ENCODE measurements around the gene WSCD1. TPM values are rescaled to one million over a fixed set of nuclear protein-coding genes. Genes with fewer than 3 reads are reported as not detected.

The WSCD1 gene
- total RNA-seq, 1 experiment from 2014 or later: not detected

GRCh38 chr17:6054372-6054771, 15.8 kb upstream of the WSCD1 start:
- POLR2A ChIA-PET: no interaction called here

GRCh38 chr17:6056104-6056503, 14.1 kb upstream of the WSCD1 start:
- Histone ChIP-seq H3K27me3 (replicated peaks; ENCODE audit: control insufficient read depth, insufficient read depth, low read length) (no peaks in the 10 kb centered on the region), H3K9me3 (no peaks in the 10 kb centered on the region), H3K4me1 (no peaks in the 10 kb centered on the region), H3K4me3 (ENCODE audit: low read depth, low read length) (no peak overlapping the region), H3K36me3 (ENCODE audit: control insufficient read depth, insufficient read depth, low read length) (no peaks in the 10 kb centered on the region)
- DNase-seq: no peak
- no peak overlapping the region for H3K4me3 Mint-ChIP-seq (ENCODE audit: unreplicated experiment)
- intact Hi-C loops (cut with micrococcal nuclease; ENCODE audit: unreplicated experiment): no loop called here
- H3K36me3 Mint-ChIP-seq (ENCODE audit: insufficient read depth, unreplicated experiment): no peaks in the 10 kb centered on the region
- CTCF ChIA-PET: no interaction called here
- no peak for TF ChIP-seq CTCF (IDR thresholded peaks at IDR 0.05; ENCODE audit: insufficient read depth in 1 of 2, low read depth in 1 of 2, low read length in 1 of 2, severe bottlenecking in 1 of 2, unreplicated experiment in 1 of 2)
- no TSS peak for BruUV-seq (replicated peaks)
- peaks cover 5% of the 10 kb centered on the region for H3K27me3 Mint-ChIP-seq (ENCODE audit: insufficient read depth, unreplicated experiment)
- H3K9me3 Mint-ChIP-seq (ENCODE audit: unreplicated experiment): no peaks in the 10 kb centered on the region
- H3K4me1 Mint-ChIP-seq (ENCODE audit: low read depth, unreplicated experiment): no peaks in the 10 kb centered on the region
- POLR2A ChIA-PET: no interaction called here
- no peak overlapping the region for H3K27ac Mint-ChIP-seq (ENCODE audit: unreplicated experiment)

More at GRCh38 chr17:6054372-6054771, 15.8 kb upstream of the WSCD1 start:
- no peak overlapping the region for H3K4me3 ChIP-seq (ENCODE audit: low read depth, low read length)
- H3K27ac Mint-ChIP-seq (ENCODE audit: unreplicated experiment): no peak overlapping the region
- no peak for TF ChIP-seq CTCF (IDR thresholded peaks at IDR 0.05; ENCODE audit: insufficient read depth in 1 of 2, low read depth in 1 of 2, low read length in 1 of 2, severe bottlenecking in 1 of 2, unreplicated experiment in 1 of 2)
- DNase-seq: no peak
- H3K36me3 ChIP-seq (ENCODE audit: control insufficient read depth, insufficient read depth, low read length): no peaks in the 10 kb centered on the region
- no peaks in the 10 kb centered on the region for H3K36me3 Mint-ChIP-seq (ENCODE audit: insufficient read depth, unreplicated experiment)
- CTCF ChIA-PET: no interaction called here
- no peaks in the 10 kb centered on the region for H3K9me3 ChIP-seq
- no peaks in the 10 kb centered on the region for H3K9me3 Mint-ChIP-seq (ENCODE audit: unreplicated experiment)
- intact Hi-C loops (cut with micrococcal nuclease; ENCODE audit: unreplicated experiment): no loop called here
- no peaks in the 10 kb centered on the region for H3K27me3 ChIP-seq (replicated peaks; ENCODE audit: control insufficient read depth, insufficient read depth, low read length)
- H3K27me3 Mint-ChIP-seq (ENCODE audit: insufficient read depth, unreplicated experiment): peaks cover 8% of the 10 kb centered on the region
- no peak overlapping the region for H3K4me3 Mint-ChIP-seq (ENCODE audit: unreplicated experiment)
- no peaks in the 10 kb centered on the region for H3K4me1 ChIP-seq
- H3K4me1 Mint-ChIP-seq (ENCODE audit: low read depth, unreplicated experiment): no peaks in the 10 kb centered on the region
- BruUV-seq (replicated peaks): no TSS peak

- ChIA-PET CTCF (no interaction called here), POLR2A (no interaction called here)
- no peaks in the 10 kb centered on the region for H3K4me1 Mint-ChIP-seq (ENCODE audit: low read depth, unreplicated experiment)
- no peak for TF ChIP-seq CTCF (IDR thresholded peaks at IDR 0.05; ENCODE audit: insufficient read depth in 1 of 2, low read depth in 1 of 2, low read length in 1 of 2, severe bottlenecking in 1 of 2, unreplicated experiment in 1 of 2)
- Histone ChIP-seq H3K4me3 (ENCODE audit: low read depth, low read length) (no peak overlapping the region), H3K9me3 (no peaks in the 10 kb centered on the region), H3K27me3 (replicated peaks; ENCODE audit: control insufficient read depth, insufficient read depth, low read length) (no peaks in the 10 kb centered on the region), H3K36me3 (ENCODE audit: control insufficient read depth, insufficient read depth, low read length) (no peaks in the 10 kb centered on the region), H3K4me1 (no peaks in the 10 kb centered on the region)
- no peak for DNase-seq
- no peaks in the 10 kb centered on the region for H3K9me3 Mint-ChIP-seq (ENCODE audit: unreplicated experiment)
- H3K27me3 Mint-ChIP-seq (ENCODE audit: insufficient read depth, unreplicated experiment): peaks cover 5% of the 10 kb centered on the region
- BruUV-seq (replicated peaks): no TSS peak
- H3K27ac Mint-ChIP-seq (ENCODE audit: unreplicated experiment): no peak overlapping the region
- intact Hi-C loops (cut with micrococcal nuclease; ENCODE audit: unreplicated experiment): no loop called here
- H3K4me3 Mint-ChIP-seq (ENCODE audit: unreplicated experiment): no peak overlapping the region
- no peaks in the 10 kb centered on the region for H3K36me3 Mint-ChIP-seq (ENCODE audit: insufficient read depth, unreplicated experiment)
Observed at GRCh38 chr17:6057562-6057961, 12.6 kb upstream of the WSCD1 start.
